ENCODE measurements around the gene LRRC8A.
A peak's percentile ranks its signal among the peaks of the same experiment; 100 is the strongest.
"Not testable (repeated sequence)": the region's sequence is repeated elsewhere in the genome, so short reads cannot be mapped to it uniquely, and the experiment has no call there.

The LRRC8A gene

GRCh38 chr9:128870128-128870940 is 11.6 kb upstream of the LRRC8A start:
- DNase-seq (ENCODE audit: low spot score): no peak

- DNase-seq (ENCODE audit: low spot score): not testable (repeated sequence)
These were observed 11.0 kb upstream of the LRRC8A start for GRCh38 chr9:128870941-128871265.

- DNase-seq (ENCODE audit: low spot score): no peak
These were observed 4.1 kb upstream of the LRRC8A start for GRCh38 chr9:128877852-128878251.

- peak; percentile 58 for DNase-seq (ENCODE audit: low spot score)
These were observed 1.0 kb downstream of the LRRC8A start for GRCh38 chr9:128882677-128883603.

GRCh38 chr9:128884164-128884563 is 2.2 kb downstream of the LRRC8A start:
- DNase-seq (ENCODE audit: low spot score): no peak

GRCh38 chr9:128885376-128885775 is 3.4 kb downstream of the LRRC8A start:
- DNase-seq (ENCODE audit: low spot score): no peak

- no peak for DNase-seq (ENCODE audit: low spot score)
These were observed 3.9 kb downstream of the LRRC8A start for GRCh38 chr9:128885798-128886197.

- DNase-seq (ENCODE audit: low spot score): no peak
These were observed 4.4 kb downstream of the LRRC8A start for GRCh38 chr9:128886211-128886891.

- no peak for DNase-seq (ENCODE audit: low spot score)
These were observed 5.1 kb downstream of the LRRC8A start for GRCh38 chr9:128887049-128887448.

GRCh38 chr9:128887914-128888350 is 6.0 kb downstream of the LRRC8A start:
- DNase-seq (ENCODE audit: low spot score): no peak

GRCh38 chr9:128891321-128892220 is 9.6 kb downstream of the LRRC8A start:
- DNase-seq (ENCODE audit: low spot score): no peak

GRCh38 chr9:128892221-128892921 is 10.4 kb downstream of the LRRC8A start:
- no peak for DNase-seq (ENCODE audit: low spot score)

- no peak for DNase-seq (ENCODE audit: low spot score)
These were observed 11.4 kb downstream of the LRRC8A start for GRCh38 chr9:128893354-128893753.

GRCh38 chr9:128894764-128895163 is 12.8 kb downstream of the LRRC8A start:
- no peak for DNase-seq (ENCODE audit: low spot score)

- no peak for DNase-seq (ENCODE audit: low spot score)
These were observed 13.6 kb downstream of the LRRC8A start for GRCh38 chr9:128895556-128895955.

GRCh38 chr9:128898382-128898781 is 16.4 kb downstream of the LRRC8A start:
- DNase-seq (ENCODE audit: low spot score): no peak

- DNase-seq (ENCODE audit: low spot score): no peak
These were observed 17.1 kb downstream of the LRRC8A start for GRCh38 chr9:128898845-128899565.

- no peak for DNase-seq (ENCODE audit: low spot score)
These were observed 17.8 kb downstream of the LRRC8A start for GRCh38 chr9:128899566-128900322.

- no peak for DNase-seq (ENCODE audit: low spot score)
These were observed 19.4 kb downstream of the LRRC8A start for GRCh38 chr9:128901379-128901778.
